ENCODE results near the gene SEMA3B.

- TF ChIP-seq CTCF (IDR thresholded peaks at IDR 0.05) (no peak), POLR2A (IDR thresholded peaks at IDR 0.05) (no peak), EP300 (IDR thresholded peaks at IDR 0.05) (no peak)
Observed at GRCh38 chr3:50250514-50250913, 18.4 kb upstream of the SEMA3B start.
